SIG-M5 (cell line): Measurements from ENCODE around the gene ENTREP1.

Experiments used
- DNase-seq: peaks from one replicate; lab custom pipeline; 2025; lab: John Stamatoyannopoulos, UW

ENTREP1 gene

DNA sequence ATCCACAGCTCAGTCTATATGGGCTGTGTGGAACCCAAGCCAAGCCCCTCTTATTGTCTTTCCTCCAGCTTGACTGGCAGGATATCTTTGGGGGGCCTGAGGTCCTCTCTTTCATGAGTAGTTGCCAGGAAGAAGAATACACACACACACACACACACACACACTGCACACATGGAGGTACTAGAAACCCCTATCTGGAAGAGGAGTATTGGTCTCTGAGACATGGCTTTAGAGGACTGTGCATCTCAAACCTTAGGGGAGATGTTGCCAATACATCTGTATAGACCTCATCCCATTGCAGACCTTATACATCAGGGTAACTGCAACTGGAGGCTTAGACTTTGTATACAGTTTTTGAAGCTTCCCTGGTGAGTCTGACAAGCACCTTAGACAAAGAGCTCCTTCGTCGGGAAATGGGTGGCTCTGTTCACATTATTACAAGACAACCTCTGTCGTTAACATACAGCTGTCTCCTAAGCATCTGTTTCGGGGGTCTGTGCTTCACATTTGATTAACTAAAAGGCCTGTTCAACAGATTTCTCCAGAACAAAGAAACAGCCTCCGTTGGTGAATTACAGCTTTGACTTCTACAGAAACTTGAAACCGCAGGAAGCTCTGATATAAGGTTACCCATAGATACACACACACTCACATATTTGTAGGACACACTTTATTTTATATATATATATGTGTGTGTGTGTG, 5.5 kb upstream of the ENTREP1 start:
- DNase-seq: no peak

DNA sequence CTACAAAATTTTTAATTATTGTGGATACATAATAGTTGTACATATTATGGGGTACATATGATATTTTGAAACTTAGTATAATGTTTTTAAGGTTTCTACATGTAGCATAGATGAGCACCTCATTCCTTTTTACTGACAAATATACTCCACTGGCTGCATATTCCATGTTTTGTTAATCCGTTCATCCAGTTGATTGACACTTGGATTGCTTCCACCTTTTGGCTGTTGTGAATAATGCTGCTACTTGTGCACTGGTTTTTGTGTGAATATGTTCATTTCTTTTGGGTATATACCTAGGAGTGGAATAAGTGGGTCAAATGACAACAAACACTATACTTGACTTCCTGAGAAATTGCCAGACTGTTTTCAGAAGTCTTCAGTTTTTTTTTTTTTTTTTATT, 2.8 kb upstream of the ENTREP1 start:
- no peak for DNase-seq

DNA sequence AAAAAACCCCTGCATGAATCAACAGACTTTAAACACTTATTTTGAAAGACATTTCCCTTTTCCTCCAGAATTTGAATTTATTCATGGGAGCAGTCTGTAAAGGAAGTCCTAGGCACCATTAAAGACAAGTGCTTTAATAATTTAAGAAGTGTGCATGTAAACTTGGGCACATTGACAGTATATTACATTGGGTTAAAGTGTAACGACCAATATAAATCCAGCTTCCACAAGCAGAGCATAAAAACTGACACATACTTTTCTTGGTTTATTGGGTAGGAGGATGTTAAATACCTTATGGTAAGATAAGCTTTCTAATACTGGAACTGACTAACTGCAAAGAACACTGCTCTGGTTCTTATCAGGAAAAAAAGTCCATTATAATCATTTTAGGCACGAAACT, 1.2 kb upstream of the ENTREP1 start:
- DNase-seq: no peak

DNA sequence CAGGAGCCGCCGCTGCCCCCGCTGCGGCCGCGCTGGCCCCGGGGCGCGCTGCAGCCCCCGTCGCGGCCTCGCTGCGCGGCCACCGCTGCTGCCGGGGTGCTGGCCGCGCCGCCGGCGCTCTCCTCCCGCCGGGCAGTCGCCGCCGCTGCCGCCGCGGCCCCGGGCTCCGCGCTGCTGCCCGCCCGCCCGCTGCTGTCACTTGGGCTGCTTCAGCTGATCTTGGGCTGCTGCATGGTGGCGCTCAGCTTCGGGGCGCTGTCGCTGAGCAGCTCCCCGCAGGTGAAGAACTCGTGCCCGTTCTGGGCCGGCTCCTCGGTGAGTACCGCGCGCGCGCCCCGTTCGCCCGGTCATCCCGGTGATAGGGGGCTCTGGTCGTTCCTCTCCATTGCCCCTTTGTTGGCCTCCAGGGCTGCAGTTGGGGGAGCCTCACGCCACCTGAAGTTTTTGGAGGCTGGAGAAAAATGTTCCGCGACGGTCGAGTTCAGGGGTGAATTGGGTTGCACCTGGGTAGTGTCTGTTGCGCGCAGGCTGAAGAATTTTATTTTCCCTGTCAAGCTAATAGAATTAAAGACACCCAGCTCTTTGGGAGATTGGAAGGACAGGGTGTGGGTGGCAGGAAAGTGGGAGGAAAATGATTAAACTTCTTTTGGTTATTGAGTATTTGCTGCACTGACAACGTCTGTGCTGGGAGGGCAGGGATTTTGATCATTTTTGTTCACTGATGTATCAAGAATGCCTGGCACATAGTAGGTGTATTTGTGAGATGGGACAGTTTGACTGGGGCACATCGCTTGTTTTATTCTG, 596 bp downstream of the ENTREP1 start:
- no peak for DNase-seq

DNA sequence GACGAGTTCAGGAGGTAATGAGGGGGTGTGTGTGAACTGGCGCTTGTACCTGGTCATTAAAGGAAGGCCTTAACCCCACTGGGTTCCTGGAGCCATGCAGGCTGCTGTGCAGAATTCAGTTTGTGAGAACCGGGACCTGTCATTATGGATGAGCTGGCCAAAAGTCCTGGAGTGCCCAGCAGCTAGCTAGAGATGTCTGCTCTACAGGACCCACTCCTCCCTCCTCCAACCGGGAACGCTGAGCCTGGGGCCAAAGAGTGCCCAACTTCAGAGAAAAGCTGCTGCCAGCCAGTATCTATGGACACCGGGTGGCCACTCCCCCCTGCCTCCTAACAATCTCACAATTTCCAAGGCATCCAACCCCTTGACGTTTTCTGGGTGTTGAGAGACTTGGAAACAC, 1.2 kb downstream of the ENTREP1 start:
- DNase-seq: no peak

DNA sequence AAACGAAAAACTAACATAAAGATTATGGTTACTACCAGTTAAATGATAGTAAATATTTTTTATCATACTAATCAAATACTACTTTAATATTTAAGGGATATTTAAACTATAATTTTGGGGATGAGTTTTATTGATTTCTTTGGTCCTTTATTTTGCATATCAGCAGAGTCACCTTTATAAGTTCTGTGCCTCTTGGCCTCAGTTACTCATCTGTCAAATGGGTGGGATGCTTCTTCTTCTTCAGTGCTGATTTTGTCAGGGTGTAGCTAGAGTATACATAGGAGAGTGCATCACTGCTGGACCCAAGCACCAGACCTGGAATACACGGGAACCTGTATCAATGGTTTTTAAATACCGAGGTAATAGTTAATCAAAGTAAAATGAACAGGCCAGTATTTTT, 5.6 kb downstream of the ENTREP1 start:
- no peak for DNase-seq

DNA sequence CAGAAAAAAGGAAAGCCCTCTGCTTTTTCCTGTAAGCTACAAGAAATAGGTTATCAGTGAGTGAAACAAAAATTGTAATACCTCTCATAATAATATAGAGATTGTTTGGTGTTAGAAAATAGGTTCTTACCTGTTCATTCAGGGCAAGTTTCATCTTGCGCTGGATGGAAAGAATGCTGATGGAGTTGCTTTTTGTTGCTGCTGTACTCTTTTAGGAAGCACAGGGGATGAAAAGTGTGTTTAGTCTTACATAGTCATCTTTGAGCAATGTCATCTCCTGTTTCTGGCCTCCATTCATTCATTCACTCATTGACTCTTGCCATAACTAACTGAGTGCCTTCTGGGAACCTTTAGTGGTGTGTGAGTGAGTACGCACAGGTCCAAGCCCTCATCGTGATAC, 6.4 kb downstream of the ENTREP1 start:
- no peak for DNase-seq

DNA sequence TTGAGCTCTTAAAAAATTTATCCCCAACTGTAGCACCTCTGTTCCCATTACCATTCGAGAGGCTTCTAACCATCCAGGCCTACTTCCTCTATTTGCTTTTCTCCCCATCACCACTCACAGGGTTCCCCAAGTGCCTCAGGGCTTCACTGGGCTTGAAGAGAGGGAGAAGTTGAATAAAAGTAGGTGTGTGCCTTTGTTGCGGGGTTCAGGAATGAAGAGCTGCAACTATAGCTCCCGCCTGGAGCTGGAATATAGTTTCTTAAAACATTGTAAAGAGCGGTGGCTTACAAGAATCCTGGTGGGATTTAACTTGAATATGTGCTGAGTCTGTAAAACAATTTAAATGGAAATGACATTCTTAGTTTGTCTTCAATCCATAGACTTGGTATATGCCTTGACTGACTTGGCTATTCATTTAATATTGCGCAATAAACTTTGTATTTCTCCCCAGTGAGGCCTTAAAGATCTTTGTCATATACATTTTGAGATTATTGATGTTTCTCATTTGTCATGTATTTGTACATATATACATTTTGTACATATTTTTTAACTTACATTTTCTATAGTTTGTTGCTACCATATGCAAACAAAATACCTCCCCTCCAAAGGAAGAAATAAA, 7.2 kb downstream of the ENTREP1 start:
- DNase-seq: no peak

DNA sequence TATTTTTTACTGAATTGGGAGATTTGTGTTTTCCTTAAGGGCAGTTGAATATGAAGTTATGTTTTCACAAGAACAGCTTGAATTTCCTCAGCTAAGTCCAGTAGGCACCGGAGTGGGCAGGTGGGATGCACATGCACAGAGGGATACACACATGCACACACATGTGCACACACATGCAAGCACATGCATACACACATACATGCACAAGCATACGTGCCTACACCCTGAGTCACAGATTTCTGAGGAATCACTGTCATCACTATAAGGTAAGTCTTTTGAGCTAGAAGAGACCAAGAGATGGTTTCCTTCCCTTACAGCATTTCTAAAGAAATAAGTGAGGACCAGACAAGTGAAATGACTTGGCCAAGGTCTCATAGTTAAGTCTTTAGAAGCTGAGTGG, 8.7 kb downstream of the ENTREP1 start:
- DNase-seq: no peak

DNA sequence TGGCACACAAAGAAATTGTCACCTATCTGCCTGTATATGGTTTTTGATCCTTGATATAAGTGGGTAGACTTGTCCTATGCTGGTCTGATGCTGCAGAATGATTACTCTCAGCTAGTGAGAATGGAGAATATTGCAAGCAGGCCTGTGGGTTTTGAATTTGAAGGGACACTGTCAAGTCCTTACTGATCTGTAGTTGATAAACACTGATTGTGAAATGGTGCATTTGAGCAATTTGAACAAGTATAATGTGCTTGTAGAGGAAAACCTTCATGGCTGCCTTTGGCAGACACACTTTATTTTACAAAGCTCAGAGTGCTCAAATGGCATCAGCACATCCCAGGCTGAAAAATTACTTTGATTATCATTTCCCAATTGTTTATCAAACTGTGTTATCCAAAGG, 9.3 kb downstream of the ENTREP1 start:
- no peak for DNase-seq

DNA sequence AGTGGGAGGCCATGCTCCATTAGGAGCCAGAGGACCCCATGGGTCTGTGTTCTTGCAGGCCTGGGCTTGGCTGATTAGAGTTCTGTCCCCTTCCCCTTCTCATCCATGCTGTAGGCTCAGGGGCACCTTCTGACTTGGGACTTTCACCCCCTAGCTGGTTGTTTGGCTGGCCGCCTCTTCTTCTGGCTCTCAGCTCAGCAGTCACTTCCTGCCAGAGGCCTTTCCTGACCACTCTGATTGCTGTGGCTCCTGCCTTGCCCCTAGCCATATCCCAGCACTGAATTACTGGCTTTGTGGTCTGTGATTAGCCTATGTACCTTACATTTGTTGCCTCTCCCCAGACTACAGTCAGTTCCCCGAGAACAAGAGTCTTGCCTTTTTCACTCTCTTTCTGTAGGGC, 14.6 kb downstream of the ENTREP1 start:
- DNase-seq: no peak

DNA sequence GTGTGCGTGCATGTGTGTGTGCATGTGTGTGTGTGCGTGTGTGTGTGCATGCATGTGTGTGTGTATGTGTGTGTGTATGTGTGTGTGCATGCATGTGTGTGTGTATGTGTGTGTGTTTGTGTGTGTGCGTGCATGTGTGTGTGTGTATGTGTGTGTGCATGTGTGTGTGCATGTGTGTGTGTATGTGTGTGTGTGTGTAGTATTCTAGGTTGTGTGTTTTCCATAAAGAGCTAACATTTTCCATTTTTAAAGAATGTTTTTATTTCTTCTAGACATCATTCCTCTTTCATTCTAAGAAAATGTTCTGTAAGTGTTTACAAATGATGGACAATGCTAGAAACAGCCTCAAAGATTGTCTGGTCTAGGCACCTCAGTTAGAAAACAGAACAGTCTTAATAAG, 15.6 kb downstream of the ENTREP1 start:
- no peak for DNase-seq

DNA sequence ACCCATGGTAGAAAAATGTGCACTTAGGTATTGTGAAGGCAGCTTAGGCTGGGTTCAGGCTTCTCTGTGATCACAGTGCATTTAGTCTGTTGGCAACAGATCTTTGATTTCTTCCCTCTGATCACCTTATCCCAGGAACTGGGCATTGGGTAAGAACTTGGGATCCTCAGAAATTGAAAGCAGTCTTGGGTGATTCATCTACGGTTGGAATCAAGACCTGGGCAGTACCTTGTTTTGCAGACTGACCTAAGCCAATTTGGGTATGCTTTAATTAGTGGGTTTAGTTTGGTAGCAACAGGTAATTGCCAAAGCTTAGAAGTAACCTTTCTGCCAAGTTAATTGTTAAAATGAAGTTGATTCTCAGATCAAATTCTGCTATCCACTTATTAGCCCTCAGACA, 17.8 kb downstream of the ENTREP1 start:
- no peak for DNase-seq

DNA sequence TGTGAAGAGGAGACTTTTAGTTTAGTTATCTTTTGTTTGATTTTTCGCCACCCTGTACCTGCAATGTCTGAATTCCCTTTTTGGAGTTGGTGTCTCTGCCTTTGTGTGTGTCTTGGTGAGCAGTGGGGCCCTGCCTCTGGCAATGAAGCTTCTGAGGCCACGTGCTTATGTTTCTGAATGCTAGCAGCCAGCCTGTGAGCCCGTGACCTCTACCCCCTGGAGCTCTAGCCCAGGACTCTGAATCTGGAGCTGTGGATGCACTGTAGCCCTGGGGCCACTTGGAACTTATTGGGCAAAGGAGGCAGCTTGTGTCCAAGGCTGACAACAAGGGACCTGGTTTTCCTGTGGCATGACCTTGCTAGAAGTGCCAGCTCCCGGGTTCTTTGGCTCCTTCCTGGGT, 19.4 kb downstream of the ENTREP1 start:
- DNase-seq: no peak

DNA sequence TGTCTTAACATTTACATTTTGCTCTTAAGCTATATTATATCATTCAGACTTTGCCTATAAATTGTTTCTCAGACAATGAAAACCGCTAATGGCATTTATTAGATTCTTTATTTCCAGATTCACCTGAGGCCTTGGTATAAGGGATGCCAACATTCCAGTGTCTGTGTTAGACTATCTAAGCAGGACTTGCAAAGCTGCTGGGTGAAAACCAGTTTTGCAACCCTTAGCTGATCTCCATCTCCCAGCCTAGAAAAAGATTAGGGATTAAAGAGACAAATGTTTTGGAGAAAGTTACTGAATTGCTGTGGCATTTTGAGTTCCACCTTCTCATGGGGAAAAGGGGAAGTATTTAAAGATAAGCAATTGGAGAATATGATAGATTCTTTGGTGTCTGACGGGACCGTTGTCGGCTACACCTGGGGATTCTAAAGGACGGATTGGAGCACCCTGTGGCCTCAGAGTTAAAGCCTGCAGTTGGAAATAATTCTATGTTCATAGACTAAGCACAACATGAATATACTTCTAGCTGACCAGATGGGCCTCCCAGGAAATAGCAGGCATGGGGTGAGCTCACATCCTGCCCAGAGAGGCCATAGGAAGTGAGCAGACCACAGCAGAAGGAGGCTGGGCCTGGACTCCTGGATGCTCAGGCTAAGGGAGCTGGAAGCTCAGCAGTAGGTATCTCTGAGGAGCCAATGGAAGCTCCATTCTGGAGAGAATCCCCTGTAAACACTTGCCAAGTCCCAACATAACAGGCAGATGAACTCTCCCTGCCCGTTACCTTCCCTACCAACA, 21.8 kb downstream of the ENTREP1 start:
- DNase-seq: no peak

DNA sequence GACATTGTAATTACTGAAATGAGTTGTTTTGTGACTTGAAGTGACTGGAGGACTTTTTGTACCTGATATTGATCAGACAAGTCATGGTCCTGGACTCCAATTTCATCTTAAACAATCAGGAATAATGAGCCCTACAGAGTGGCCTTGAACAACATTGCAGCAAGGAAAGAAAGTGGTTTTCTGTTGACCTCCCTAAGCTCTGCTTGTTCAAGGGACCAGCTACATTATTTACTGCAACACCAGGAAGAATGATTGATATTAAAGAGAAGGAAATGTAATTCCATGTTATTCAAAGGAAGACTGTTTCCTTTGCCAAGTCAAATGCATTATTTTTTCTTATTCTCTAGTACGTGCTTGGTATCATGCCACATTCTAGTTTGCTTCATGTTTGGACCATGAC, 22.6 kb downstream of the ENTREP1 start:
- no peak for DNase-seq

DNA sequence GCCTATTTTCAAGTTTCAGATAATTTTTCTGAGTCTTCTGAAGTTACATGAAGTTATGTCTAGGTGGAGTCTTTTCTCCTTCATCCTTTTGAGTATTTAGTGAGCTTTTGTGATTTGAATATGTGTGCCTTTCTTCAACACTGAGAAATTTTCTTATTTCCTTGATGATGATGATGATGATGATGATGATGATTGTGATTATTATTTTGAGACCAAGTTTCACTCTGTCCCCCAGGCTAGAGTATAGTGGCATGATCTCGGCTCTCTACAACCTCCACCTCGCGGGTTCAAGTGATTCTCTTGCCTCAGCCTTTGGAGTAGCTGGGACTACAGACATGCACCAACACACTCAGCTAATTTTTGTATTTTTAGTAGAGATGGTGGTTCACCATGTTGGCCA, 26.2 kb downstream of the ENTREP1 start:
- DNase-seq: no peak

DNA sequence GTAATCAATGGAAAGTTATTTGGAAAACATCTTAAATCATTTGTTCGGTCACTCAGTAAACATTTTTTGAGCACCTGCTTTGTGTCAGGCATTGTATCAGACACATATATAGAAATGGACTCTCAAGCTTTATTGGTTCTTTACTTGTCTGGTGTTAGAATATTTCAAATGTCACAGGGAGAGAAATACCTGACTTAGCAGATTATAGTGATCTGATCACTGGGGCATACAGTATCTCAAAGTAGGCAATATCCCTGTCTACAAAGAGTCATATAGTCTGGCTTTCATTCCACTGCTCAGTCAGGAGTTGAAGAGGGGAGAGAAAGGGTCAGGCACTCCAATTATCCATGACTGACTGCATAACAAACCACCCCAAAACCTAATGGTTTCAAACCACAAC, 30.2 kb downstream of the ENTREP1 start:
- no peak for DNase-seq

DNA sequence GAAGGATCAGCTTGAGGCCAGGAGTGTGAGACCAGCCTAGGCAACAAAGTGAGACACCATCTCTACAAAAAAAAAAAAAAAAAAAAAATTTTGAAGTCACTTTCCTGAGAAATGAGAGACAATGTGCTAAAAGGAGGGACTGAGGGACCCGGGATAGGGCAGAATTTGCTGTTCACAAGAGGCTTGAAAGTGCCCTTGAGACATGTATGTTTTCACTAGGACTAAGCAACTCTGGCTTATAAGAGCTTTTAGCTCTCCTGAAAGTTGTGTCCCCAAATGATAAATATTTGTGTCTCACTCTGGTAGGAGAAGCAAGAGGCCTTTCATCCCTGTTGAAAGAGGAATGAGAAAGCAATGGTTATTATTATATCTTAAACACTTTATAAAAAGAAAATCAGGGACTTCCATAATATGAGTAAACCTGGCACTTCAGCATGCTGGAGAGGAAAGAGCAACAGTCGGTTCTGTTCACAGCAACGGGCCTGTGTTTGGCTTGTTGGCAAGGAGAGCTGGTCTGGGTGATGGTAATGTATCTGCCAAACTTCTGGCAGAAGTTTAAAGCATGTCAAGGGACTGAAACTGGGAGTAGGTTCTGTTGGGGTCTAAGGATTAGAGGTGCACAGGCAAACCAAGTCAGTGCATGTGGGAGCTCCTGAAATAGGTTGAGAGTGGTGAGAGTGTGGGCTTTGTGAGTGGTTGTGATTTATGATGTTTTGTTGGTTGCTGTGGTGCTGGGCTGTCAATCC, 32.2 kb downstream of the ENTREP1 start:
- no peak for DNase-seq

DNA sequence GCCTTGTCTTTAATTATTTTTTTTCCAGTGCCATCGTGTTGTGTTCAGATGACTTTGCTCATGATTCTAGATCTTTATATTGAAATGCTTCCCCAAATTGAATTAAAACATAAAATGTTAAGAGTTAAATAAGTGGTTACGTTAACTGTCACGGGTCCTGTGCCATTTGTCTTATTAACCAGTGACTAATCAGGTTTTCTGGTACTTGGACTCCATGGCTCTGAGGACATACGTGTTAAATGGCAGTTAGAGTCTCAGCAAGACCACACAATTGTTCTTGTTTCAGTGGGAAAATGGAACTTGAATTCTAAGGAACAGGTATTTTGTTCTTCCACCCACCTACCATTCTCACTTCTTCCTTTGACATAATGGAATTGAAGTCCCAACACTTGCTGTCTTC, 32.8 kb downstream of the ENTREP1 start:
- no peak for DNase-seq

DNA sequence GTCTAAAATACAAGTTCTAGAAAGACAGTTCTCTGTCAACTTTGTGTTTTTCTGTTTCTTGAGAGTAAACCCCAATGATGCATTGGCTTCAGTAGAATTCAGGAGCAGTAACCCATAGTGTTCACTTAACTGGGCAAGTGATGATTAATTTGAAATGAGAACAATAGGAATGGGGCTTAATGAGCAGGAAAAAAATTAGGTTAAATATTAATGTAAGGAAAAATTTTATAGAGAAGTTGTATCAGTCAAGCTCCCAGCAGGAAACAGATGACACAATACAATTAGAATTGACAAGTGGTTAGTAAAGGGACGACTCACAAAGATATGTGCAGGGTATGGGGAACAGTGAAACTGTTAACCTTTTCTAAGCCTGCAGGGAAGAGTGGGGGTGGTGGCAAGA, 38.2 kb downstream of the ENTREP1 start:
- no peak for DNase-seq
